Measurements from ENCODE around the gene KRT8.

The KRT8 gene

DNA sequence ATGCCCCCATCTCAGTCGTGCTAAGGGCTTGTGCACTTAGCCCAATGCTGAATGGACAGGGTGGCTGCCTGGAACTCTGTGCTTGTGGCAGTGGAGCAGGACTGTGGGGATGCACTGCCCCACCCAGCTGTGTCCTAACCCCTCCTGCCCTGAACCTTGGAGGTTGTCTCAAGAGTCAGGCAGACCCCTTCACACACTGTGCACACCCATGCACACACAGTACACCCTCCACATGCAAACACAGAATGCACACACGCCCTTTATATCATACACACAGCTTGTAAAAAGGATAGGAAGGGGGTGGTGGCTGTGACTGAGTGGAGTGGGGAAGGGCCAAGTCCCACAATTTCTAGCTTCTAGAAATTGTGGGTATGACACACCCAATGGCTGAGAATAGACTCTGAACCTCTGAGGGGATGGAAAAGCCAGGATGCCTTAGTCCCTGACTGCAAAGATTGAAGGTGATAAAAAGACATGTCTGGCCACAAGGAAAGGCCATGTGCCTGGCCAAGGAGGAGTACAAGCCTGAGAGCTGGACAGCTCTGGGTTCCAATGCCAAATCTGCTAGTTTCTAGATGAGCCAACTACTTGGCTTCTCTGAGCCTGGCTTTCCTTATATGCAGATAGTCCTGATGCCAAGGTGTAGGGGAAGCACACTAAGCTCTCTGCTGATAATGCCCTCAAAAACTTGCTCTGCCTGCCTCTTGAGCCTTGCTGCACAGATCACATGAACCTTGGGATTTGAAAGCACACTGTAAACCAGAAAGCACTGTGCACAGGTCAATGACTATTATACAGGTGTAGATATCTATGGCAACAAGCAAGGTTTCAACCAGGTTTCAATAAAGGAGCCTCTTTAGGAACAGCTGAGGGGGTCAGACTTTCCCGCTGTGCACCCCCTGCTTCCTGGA is 8.4 kb downstream of the KRT8 start:
- DNase-seq (ENCODE audit: low read depth), result no peak
- TF ChIP-seq, protein P1, sequence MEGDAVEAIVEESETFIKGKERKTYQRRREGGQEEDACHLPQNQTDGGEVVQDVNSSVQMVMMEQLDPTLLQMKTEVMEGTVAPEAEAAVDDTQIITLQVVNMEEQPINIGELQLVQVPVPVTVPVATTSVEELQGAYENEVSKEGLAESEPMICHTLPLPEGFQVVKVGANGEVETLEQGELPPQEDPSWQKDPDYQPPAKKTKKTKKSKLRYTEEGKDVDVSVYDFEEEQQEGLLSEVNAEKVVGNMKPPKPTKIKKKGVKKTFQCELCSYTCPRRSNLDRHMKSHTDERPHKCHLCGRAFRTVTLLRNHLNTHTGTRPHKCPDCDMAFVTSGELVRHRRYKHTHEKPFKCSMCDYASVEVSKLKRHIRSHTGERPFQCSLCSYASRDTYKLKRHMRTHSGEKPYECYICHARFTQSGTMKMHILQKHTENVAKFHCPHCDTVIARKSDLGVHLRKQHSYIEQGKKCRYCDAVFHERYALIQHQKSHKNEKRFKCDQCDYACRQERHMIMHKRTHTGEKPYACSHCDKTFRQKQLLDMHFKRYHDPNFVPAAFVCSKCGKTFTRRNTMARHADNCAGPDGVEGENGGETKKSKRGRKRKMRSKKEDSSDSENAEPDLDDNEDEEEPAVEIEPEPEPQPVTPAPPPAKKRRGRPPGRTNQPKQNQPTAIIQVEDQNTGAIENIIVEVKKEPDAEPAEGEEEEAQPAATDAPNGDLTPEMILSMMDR (IDR thresholded peaks at IDR 0.05; ENCODE audit: low read depth, low read length, missing control alignments), result no peak
- in situ Hi-C loops (cut with HindIII; ENCODE audit: low sequenced_read_pairs), result no loop called here
- no peak overlapping the region for H3K4me3 ChIP-seq (ENCODE audit: low read depth, low read length)

DNA sequence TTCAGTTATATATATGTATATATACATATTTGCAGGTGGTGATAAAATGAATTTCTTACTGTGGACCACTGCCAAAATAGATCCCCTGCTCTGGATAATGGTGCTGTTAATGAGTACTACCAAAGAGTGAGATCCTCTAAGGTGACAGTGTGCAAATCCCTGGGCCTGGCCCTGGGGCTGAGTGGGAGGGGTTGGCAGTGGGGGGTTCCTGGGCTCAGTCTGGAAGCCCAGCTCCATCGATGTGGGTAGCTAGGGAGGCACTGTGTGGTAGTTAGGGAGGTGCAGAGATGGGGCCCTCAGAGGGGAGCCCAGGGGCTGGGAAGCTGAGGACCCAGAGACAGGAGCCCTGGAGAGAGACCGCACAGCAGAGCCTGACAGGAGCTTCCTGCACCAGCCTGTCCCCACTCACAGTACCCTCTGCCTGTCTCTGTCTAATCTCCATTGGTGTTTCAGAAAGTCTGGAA is 9.1 kb downstream of the KRT8 start:
- TF ChIP-seq, protein P1 (IDR thresholded peaks at IDR 0.05; ENCODE audit: low read depth, low read length, missing control alignments), result no peak

DNA sequence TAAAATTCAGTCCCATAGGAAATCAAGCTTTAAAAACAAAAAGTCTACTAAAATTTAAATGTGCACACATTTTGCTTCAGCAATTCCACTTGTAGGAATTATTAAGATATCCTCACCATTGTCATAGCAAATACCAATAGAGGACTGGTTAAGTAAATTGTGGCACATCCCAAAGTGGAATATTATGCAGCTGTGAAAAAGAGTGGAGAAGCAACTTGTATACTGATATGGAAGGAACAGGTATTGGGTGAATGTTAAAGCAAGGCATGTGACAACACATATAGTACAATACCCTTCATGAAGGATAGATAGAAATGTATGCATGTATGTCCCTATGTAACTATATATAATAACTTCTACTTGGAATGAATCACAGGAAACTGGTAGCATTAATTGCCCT is 11.9 kb downstream of the KRT8 start:
- H3K4me3 ChIP-seq (ENCODE audit: low read depth, low read length), result no peak overlapping the region
- TF ChIP-seq, protein P1 (IDR thresholded peaks at IDR 0.05; ENCODE audit: low read depth, low read length, missing control alignments), result no peak
- in situ Hi-C loops (cut with HindIII; ENCODE audit: low sequenced_read_pairs), result loop anchor here (5.0 kb wide), 1 partner anchor 89 kb away; no protein-coding TSS in a partner anchor
- no peak for DNase-seq (ENCODE audit: low read depth)

More for the DNA sequence above, 9.1 kb downstream of the KRT8 start:
- in situ Hi-C loops (cut with HindIII; ENCODE audit: low sequenced_read_pairs), result no loop called here
- DNase-seq (ENCODE audit: low read depth), result no peak
- H3K4me3 ChIP-seq (ENCODE audit: low read depth, low read length), result no peak overlapping the region

DNA sequence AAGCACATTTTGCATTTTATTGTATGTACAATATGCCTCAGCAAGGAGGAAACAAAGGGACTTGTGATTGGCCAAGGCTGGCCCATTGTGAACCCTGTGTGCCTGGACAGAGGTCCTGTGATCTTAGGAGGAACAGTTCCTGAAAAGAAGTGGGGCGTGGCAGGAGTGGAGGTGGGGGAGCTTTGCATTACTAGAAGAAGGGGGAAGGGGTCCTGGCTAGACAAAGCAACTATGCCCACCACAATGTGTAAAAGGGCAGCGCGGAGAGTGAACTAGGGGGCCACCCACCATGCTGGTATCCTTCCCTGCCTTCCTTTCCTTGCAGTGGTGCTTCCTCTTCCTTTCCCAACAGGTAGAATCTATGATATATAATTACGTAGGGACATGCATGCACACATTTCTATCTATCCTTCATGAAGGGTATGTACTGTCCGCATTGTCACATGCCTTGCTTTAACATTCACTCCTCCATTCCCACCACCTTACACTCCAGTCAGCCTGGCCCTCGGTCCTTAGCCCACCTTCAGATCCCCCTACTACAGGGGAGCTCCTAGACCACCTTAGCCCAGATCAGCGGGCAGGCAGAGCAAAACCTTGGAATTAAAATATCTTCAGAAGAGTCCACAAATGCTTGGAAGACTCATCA is 12.5 kb downstream of the KRT8 start:
- no peak overlapping the region for H3K4me3 ChIP-seq (ENCODE audit: low read depth, low read length)
- TF ChIP-seq, protein P1 (IDR thresholded peaks at IDR 0.05; ENCODE audit: low read depth, low read length, missing control alignments), result no peak
- in situ Hi-C loops (cut with HindIII; ENCODE audit: low sequenced_read_pairs), result loop anchor here (5.0 kb wide), 1 partner anchor 90 kb away; no protein-coding TSS in a partner anchor
- DNase-seq (ENCODE audit: low read depth), result no peak

DNA sequence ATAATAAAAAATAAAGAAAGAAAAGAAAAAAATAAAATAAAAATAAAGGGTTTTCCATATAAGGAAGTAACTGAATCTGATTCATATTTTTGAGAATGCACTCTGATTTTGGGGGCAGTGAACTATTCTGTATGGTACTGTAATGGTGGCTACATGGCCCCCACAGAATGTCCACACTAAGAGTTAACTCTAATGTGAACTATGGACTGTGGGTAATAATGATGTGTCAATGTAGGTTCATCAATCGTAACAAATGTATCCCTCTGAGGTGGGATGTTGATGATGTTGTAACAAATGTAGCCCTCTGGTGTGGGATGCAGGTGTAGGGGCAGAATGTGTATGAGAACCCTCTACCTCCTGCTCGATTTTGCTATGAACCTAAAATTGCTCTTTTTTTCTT is 13.8 kb downstream of the KRT8 start:
- in situ Hi-C loops (cut with HindIII; ENCODE audit: low sequenced_read_pairs), result loop anchor here (5.0 kb wide), 1 partner anchor 91 kb away; no protein-coding TSS in a partner anchor
- TF ChIP-seq, protein P1 (IDR thresholded peaks at IDR 0.05; ENCODE audit: low read depth, low read length, missing control alignments), result no peak
- no peak for DNase-seq (ENCODE audit: low read depth)
- no peak overlapping the region for H3K4me3 ChIP-seq (ENCODE audit: low read depth, low read length)

DNA sequence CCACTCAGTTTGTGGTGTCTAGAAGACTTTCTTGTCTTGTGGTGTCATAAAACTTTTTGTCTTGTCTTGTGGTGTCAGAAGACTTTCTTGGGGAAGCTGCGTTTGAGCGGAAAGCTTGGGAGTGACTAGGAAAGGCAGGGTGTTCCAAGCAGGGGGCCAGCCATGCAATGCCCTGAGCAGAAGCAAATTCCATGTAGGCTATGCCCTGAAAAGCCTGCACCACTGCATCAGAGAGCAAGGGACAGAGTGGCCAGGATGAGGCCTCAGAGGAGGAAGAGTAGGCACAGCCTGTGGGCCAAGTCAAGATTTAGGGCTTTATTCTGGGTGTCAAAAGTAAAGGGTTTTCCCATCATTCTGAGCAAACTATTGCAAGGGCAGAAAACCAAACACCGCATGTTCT is 14.5 kb downstream of the KRT8 start:
- no peak overlapping the region for H3K4me3 ChIP-seq (ENCODE audit: low read depth, low read length)
- no peak for DNase-seq (ENCODE audit: low read depth)
- TF ChIP-seq, protein P1 (IDR thresholded peaks at IDR 0.05; ENCODE audit: low read depth, low read length, missing control alignments), result no peak
- in situ Hi-C loops (cut with HindIII; ENCODE audit: low sequenced_read_pairs), result loop anchor here (5.0 kb wide), 1 partner anchor 92 kb away; no protein-coding TSS in a partner anchor
